CD4-positive, alpha-beta T cell treated with Interleukin-4 for 1 hour (primary cell): ENCODE results near the gene KCNA4.
"Not testable (repeated sequence)": the region's sequence is repeated elsewhere in the genome, so short reads cannot be mapped to it uniquely, and the experiment has no call there.

Experiments
- DNase-seq, 2 donors: peaks; one replicate each; pipeline ENCODE4 v3.0.0-alpha.2; 2020 to 2022

KCNA4 gene

DNA sequence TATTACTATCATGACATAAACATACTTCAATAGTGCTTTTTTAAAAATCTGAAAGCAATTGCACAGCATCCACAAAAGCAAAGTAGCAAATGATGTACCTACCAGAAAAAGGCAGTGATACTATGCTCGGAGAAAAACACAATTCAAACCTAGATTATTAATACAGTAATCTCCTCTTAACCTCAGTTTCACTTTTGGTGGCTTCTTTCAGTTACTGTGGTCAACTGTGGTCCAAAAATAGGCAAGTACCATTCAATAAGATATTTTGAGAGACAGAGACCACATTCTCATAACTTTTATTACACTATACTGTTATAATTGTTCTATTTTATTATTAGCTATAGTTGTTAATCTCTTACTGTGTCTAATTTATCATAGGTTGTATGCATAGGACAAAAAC lies 20.8 kb downstream of the KCNA4 start:
- no peak for DNase-seq

DNA sequence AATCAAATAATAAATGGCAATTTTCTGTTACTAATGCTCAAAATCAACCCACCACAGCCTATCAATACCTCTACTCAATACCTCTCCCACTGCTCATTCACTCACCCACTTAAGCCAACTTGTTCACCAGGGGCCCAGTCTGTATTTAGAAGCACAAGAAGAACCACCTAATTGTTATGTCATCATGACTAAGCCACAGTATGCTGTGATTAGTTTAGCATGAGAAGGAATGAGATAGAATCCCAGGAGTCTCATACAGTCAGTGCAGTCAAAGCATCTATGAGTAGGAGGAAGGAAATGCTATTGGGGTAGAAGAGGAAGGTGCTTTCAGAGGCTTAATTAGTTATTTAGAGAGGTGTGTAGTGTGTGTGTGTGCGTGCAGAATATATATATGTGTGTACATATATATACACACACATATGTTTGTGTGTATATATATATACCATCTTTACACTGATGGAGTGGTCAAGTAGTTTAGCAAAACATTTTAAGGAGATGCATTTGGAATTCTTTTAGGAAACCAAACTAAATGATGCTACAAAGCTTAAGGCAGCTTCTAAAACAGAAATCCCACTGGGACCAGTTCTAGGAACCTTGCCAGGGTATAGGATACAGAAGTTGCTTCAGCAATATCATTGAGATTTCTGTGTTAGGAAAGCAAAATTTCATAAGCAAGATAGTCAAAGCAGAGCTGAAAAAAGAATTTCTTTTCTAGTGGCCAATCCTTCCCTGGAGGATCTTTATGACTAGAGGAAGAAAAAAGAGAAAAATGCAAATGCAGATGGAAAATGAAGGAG lies 27.5 kb downstream of the KCNA4 start:
- DNase-seq: no peak

DNA sequence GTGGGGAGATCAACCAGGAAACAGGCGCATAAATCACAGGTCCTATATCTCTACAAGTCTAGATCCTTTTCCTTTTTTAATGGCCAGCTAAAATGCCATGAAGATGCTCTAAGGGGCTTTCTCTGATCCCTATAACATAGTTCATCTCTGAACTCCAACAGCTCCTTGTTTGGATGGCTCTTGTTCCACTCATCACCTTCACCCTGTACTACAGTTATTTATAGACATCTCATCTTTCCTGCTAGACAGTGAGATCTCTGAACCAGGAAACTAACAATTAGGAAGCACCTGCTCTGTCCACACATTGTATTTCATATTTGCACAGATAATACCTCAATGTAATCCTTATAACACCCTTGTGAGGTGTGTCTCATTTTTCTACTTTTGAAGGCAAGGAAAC lies 31.6 kb downstream of the KCNA4 start:
- DNase-seq: no peak

DNA sequence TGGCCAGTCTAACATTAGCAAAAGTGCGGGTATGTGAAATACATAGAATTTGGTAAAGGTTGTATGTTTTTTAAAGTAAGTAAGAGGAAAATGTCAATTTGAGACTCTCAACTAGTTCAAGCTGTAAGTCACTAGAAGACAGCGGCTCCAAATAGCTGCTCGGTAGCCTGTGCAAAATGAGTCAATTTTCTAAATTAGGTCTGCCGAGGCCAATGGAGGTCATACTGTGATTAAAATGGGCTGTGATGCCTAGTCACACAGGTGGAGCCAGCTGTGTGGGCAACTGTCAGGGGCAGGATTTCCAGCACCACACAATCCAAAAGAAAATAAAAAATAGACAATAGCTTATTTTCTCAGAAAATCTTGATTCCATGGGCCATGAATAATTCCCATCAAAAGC lies 32.3 kb downstream of the KCNA4 start:
- no peak for DNase-seq

DNA sequence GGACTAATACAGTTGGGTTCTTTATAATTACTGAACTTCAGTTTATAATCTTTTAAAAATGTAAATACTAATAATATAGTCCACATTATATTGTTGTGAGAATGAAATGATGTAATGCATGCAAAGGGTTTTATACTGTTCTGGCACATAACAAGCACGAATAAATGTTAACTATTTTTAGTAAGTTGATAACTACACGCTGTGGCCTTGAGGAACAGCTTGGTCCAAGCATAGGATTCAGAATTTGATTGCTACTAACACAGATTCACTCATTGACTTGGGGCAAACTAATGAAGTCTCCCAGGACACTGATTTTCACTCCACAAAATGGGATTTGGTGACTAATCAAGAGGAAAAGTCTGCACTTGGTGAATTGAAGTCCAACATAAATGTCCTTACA lies 38.3 kb downstream of the KCNA4 start:
- no peak for DNase-seq

DNA sequence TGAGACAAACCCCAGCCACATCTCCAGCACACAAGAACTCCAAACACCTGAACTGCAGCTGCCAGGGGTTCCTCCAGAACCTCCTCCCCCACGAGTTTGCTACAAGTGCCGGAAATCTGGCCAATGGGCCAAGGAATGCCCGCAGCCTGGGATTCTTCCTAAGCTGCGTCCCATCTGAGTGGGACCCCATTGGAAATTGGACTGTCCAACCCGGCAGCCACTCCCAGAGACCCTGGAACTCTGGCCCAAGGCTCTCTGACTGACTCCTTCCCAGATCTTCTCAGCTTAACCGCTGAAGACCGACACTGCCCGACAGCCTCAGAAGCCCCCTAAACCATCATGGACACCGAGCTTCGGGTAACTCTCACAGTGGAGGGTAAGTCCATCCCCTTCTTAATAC lies 41.2 kb downstream of the KCNA4 start:
- DNase-seq: not testable (repeated sequence)

DNA sequence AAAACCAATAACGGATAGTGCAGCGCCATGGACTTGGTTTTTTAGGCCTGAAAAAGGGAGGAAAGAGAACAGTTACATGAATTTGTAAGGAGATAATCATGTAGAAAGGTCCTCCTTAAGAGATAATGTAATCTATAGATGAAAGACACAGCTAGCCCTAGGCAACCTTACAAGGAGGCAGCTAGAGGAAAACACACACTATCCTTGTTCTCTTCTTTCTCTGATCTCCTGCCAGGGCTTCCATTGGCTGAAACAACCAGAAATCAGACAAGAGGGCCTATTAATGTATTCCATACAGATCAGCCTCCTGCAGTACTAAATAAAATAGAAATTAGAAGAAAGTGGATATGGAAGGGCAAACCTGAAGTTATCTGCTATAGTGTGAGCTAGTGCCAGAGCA lies 53.0 kb downstream of the KCNA4 start:
- DNase-seq: no peak

DNA sequence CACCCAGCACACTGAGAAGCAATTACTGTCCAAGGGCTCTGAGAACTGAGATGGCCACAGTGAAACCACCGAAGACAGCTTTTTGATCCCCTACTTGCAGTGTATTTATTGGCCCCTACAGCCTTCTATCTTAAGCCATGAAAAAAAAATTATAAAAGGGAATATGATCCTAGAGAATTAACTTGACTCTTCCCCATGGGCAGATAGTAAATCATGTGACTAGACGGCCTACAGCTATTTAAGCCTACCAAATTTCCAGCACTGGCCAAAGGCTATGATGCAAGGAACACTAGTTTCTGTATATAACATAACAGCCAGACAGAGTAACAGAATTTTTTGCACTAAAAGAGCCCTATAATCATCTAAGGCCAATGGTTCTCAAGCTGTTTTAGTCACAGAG lies 53.8 kb downstream of the KCNA4 start:
- DNase-seq: no peak

DNA sequence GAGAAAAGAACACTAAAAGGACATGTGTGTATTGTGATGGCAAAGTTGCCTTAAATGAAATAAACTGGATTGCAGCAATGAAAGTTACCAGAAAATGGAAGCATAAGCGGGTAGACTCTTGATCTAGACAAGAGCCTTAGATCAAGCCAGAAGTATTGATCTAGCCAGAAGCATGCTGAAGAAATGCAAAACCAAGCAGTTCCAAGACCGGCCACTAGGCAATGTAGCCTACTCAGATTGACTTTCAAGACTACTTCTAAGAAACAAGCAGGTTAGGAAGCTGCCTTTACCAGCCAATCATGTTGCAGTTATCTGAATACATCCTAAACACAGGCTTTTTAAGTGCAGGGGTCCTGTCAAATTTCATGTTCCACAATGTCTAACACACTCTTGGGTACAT lies 54.6 kb downstream of the KCNA4 start:
- DNase-seq: no peak
